ENCODE measurements around the gene PALMD.

Gene PALMD

GRCh38 chr1:99662539-99663080, 16.7 kb downstream of the PALMD start:
- peak; percentile 61 for DNase-seq

GRCh38 chr1:99663501-99663900, 17.6 kb downstream of the PALMD start:
- no peak for DNase-seq

- DNase-seq, result no peak
These were observed 19.3 kb downstream of the PALMD start for GRCh38 chr1:99665212-99665611.

- no peak for DNase-seq
These were observed 23.5 kb downstream of the PALMD start for GRCh38 chr1:99669376-99669775.

GRCh38 chr1:99669821-99670220, 23.9 kb downstream of the PALMD start:
- DNase-seq, result no peak

GRCh38 chr1:99670583-99670982, 24.7 kb downstream of the PALMD start:
- DNase-seq, result no peak

- DNase-seq, result no peak
These were observed 26.1 kb downstream of the PALMD start for GRCh38 chr1:99672038-99672437.

GRCh38 chr1:99672530-99673213, 26.8 kb downstream of the PALMD start:
- peak; percentile 38 for DNase-seq

- DNase-seq, result no peak
These were observed 27.4 kb downstream of the PALMD start for GRCh38 chr1:99673315-99673714.

- no peak for DNase-seq
These were observed 28.5 kb downstream of the PALMD start for GRCh38 chr1:99674115-99675064.

- no peak for DNase-seq
These were observed 29.4 kb downstream of the PALMD start for GRCh38 chr1:99675292-99675691.

GRCh38 chr1:99675994-99676393, 30.1 kb downstream of the PALMD start:
- no peak for DNase-seq

- no peak for DNase-seq
These were observed 31.0 kb downstream of the PALMD start for GRCh38 chr1:99676876-99677275.

- no peak for DNase-seq
These were observed 31.5 kb downstream of the PALMD start for GRCh38 chr1:99677416-99677815.

- DNase-seq, result no peak
These were observed 34.4 kb downstream of the PALMD start for GRCh38 chr1:99680270-99680669.

- no peak for DNase-seq
These were observed 35.7 kb downstream of the PALMD start for GRCh38 chr1:99681583-99681982.

- DNase-seq, result peak; percentile 77
These were observed 36.4 kb downstream of the PALMD start for GRCh38 chr1:99682291-99682751.

GRCh38 chr1:99685516-99686180, 39.7 kb downstream of the PALMD start:
- peak; percentile 89 for DNase-seq

GRCh38 chr1:99691175-99691574, 45.3 kb downstream of the PALMD start:
- no peak for DNase-seq

- DNase-seq, result no peak
These were observed 50.7 kb downstream of the PALMD start for GRCh38 chr1:99696616-99697015.

- no peak for DNase-seq
These were observed 51.7 kb downstream of the PALMD start for GRCh38 chr1:99697580-99697979.

GRCh38 chr1:99700020-99700419, 54.1 kb downstream of the PALMD start:
- DNase-seq, result no peak

- DNase-seq, result no peak
These were observed 56.3 kb downstream of the PALMD start for GRCh38 chr1:99702221-99702620.

Data from HCEC 1CT (cell line).